C4-2B (cell line): ENCODE measurements around the gene NHSL2.

Experiments used
- H3K27ac ChIP-seq: fragments of 450-650 bp; 2 replicates; pipeline ENCODE4 v1.5.1; 2017
- CTCF ChIP-seq: fragments of 450-650 bp; conservative IDR thresholded peaks from 2 replicates; pipeline ENCODE4 v1.5.1; 2017; ENCODE audit warnings: mild to moderate bottlenecking
- ZFX ChIP-seq: fragments of 450-650 bp; IDR thresholded peaks from 2 replicates; pipeline ENCODE4 v1.6.1; 2017

Gene NHSL2

GRCh38 chrX:72201836-72202536 is 291.3 kb downstream of the NHSL2 start:
- no peak overlapping the region for H3K27ac ChIP-seq
- TF ChIP-seq CTCF (no peak), ZFX (no peak)
